ENCODE data around the gene LIX1.
"Not testable (repeated sequence)": the region's sequence is repeated elsewhere in the genome, so short reads cannot be mapped to it uniquely, and the experiment has no call there.

The LIX1 gene

DNA sequence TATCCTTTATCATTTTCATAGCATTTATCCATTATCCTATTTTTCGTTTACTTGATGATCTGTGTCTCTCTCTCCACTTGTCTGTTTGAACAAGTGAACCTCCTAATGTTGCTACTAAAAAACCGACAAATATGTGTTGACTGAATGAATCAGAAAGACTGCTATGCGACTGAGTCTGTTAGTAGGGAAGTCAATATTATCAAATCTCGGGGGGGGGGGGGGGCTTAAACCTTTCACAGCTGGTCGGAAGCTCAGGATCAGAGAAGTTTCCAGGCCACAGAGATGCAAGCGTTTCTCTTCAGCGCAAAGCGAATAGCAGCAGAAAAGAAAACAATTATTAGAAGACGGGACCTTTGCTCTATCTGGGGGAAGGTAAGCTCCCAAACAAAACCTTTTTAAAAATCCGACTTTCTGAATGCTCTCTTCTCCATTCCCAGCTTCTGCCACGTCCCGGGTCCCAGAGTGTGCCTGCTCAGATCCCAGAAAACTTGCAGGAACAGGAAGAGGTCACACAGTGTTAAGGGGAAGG, 40.2 kb upstream of the LIX1 start:
- no peaks in the 10 kb centered on the region for H3K27me3 ChIP-seq (ENCODE audit: control insufficient read depth, insufficient read depth, low read length)
- H3K9me3 ChIP-seq (ENCODE audit: control insufficient read depth, low read length), result no peaks in the 10 kb centered on the region
- H3K27ac ChIP-seq, result peak overlapping the region; percentile 86
- H3K79me2 ChIP-seq, result peaks cover 3% of the 10 kb centered on the region
- peak overlapping the region; percentile 76 for H3K4me2 ChIP-seq (ENCODE audit: low read length)
- peaks cover 3% of the 10 kb centered on the region for H3K4me1 ChIP-seq
- peak overlapping the region; percentile 93 for H2AFZ ChIP-seq
- TF ChIP-seq CTCF (IDR thresholded peaks at IDR 0.05), result no peak
- peak overlapping the region; percentile 41 for H3K9ac ChIP-seq
- peak overlapping the region; percentile 96 for H3K4me3 ChIP-seq (ENCODE audit: low read depth, low read length)
- no peaks in the 10 kb centered on the region for H3K36me3 ChIP-seq (ENCODE audit: control insufficient read depth, insufficient read depth, low read length)

DNA sequence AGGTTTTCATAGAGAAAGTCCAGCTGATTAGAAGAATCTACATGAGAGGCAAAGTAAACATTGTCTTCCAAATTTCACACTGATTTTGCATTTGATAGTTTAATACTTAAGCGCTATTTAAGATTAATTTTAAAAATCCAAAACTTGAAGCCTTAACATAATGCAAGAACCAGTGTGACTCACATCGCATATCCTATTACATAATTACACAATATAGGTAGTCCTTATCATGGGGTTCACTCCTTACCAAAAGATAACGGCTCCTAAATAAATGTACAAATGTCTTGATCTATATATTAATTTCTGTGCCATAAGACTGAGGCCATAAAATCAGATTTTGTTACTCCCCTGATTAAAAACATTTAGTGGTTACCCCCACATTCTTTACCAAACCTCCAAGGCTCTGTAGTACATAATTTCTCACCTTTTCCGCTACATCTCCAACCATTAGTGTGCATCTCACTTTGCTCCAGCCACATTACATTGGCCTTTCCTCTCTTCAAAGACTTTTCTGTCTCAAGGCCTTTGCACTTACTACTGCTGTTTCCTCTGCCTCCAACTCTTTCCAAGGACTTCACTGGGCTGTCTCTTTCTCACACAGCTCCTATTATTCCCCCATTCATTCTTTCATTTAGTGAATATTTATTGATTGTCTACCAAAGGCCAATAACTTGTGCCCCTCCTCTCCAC, 39.6 kb upstream of the LIX1 start:
- H3K4me2 ChIP-seq (ENCODE audit: low read length), result peak overlapping the region; percentile 76
- peak overlapping the region; percentile 93 for H2AFZ ChIP-seq
- no peak overlapping the region for H3K9ac ChIP-seq
- no peaks in the 10 kb centered on the region for H3K9me3 ChIP-seq (ENCODE audit: control insufficient read depth, low read length)
- H3K4me1 ChIP-seq, result peaks cover 3% of the 10 kb centered on the region
- no peaks in the 10 kb centered on the region for H3K36me3 ChIP-seq (ENCODE audit: control insufficient read depth, insufficient read depth, low read length)
- H3K79me2 ChIP-seq, result peaks cover 3% of the 10 kb centered on the region
- no peaks in the 10 kb centered on the region for H3K27me3 ChIP-seq (ENCODE audit: control insufficient read depth, insufficient read depth, low read length)
- H3K27ac ChIP-seq, result no peak overlapping the region
- peak overlapping the region; percentile 96 for H3K4me3 ChIP-seq (ENCODE audit: low read depth, low read length)
- TF ChIP-seq CTCF (IDR thresholded peaks at IDR 0.05), result no peak

- H3K9me3 ChIP-seq (ENCODE audit: control insufficient read depth, low read length); H3K36me3 ChIP-seq (ENCODE audit: control insufficient read depth, insufficient read depth, low read length); H3K27ac ChIP-seq; H3K27me3 ChIP-seq (ENCODE audit: control insufficient read depth, insufficient read depth, low read length); H3K4me2 ChIP-seq (ENCODE audit: low read length); H2AFZ ChIP-seq; H3K4me3 ChIP-seq (ENCODE audit: low read depth, low read length); H3K79me2 ChIP-seq; H3K4me1 ChIP-seq; H3K9ac ChIP-seq: not testable (repeated sequence)
Measured at GRCh38 chr5:97179457-97179856, 37.0 kb upstream of the LIX1 start.

DNA sequence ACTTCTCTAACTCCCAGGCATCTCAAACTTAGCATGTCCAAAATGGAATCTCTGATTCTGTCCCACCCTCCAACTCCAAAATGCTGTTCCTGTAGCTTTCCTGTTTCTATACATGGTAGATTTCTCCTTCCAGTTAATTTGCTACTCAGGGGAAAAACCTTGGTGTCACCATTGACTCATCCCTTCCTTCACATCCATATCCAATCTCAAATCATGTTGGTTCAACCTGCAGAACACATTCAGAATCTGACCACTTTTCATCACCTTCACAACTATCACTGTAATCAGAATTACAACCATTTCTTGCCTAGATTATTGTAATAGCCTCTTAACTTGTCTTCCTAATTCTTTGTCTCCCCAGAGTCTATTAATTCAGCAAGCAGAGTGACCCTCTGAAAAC, 29.8 kb upstream of the LIX1 start:
- H2AFZ ChIP-seq, result no peak overlapping the region

DNA sequence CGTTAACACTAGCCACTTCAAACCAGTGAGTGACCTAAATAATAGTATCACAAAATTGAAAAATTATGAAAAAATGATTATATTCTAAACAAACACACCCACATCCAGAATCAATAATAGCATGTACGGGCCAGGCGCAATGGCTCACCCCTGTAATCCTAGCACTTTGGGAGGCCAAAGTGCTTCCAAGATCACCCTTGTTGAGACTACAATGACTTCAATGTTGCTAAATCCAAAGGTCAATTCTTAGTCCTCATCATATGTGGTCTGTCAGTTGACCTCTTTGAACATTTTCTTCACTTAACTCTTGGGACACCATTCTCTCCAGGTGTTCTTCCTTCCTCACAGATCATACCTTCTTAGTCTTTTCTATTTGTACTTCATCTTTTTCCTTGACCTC, 29.3 kb upstream of the LIX1 start:
- no peak overlapping the region for H3K4me2 ChIP-seq (ENCODE audit: low read length)

More for the DNA sequence above, 29.8 kb upstream of the LIX1 start:
- Histone ChIP-seq H3K9me3 (ENCODE audit: control insufficient read depth, low read length) (no peaks in the 10 kb centered on the region), H3K27ac (no peak overlapping the region), H3K4me2 (ENCODE audit: low read length) (no peak overlapping the region), H3K27me3 (ENCODE audit: control insufficient read depth, insufficient read depth, low read length) (no peaks in the 10 kb centered on the region), H3K4me3 (ENCODE audit: low read depth, low read length) (no peak overlapping the region), H3K36me3 (ENCODE audit: control insufficient read depth, insufficient read depth, low read length) (no peaks in the 10 kb centered on the region), H3K9ac (no peak overlapping the region), H3K4me1 (no peaks in the 10 kb centered on the region), H3K79me2 (no peaks in the 10 kb centered on the region)
- TF ChIP-seq CTCF (IDR thresholded peaks at IDR 0.05), result no peak

More for the DNA sequence above, 29.3 kb upstream of the LIX1 start:
- Histone ChIP-seq H2AFZ (no peak overlapping the region), H3K79me2 (no peaks in the 10 kb centered on the region), H3K27me3 (ENCODE audit: control insufficient read depth, insufficient read depth, low read length) (no peaks in the 10 kb centered on the region), H3K4me3 (ENCODE audit: low read depth, low read length) (no peak overlapping the region), H3K27ac (no peak overlapping the region), H3K4me1 (no peaks in the 10 kb centered on the region), H3K36me3 (ENCODE audit: control insufficient read depth, insufficient read depth, low read length) (no peaks in the 10 kb centered on the region), H3K9ac (no peak overlapping the region), H3K9me3 (ENCODE audit: control insufficient read depth, low read length) (no peaks in the 10 kb centered on the region)
- TF ChIP-seq CTCF (IDR thresholded peaks at IDR 0.05), result no peak
